Fibroblast of skin of back (primary cell): ENCODE results near the gene KCNF1.

Experiments used
- DNase-seq: peaks from one replicate; pipeline ENCODE4 v3.0.0-alpha.2; 2013

The KCNF1 gene

GRCh38 chr2:10880586-10881321, 31.0 kb upstream of the KCNF1 start:
- DNase-seq: no peak

GRCh38 chr2:10882568-10882967, 29.2 kb upstream of the KCNF1 start:
- no peak for DNase-seq

- no peak for DNase-seq
These were observed 28.7 kb upstream of the KCNF1 start for GRCh38 chr2:10883066-10883465.

GRCh38 chr2:10883801-10884478, 27.8 kb upstream of the KCNF1 start:
- no peak for DNase-seq

GRCh38 chr2:10884574-10884975, 27.2 kb upstream of the KCNF1 start:
- DNase-seq: no peak

GRCh38 chr2:10885094-10885860, 26.5 kb upstream of the KCNF1 start:
- no peak for DNase-seq

- DNase-seq: no peak
These were observed 24.3 kb upstream of the KCNF1 start for GRCh38 chr2:10887476-10887875.

GRCh38 chr2:10889651-10890215, 22.0 kb upstream of the KCNF1 start:
- DNase-seq: no peak

GRCh38 chr2:10890706-10891270, 20.9 kb upstream of the KCNF1 start:
- DNase-seq: no peak

GRCh38 chr2:10891390-10891789, 20.3 kb upstream of the KCNF1 start:
- DNase-seq: no peak

GRCh38 chr2:10891848-10892247, 19.9 kb upstream of the KCNF1 start:
- no peak for DNase-seq

GRCh38 chr2:10892316-10892715, 19.4 kb upstream of the KCNF1 start:
- no peak for DNase-seq

GRCh38 chr2:10892796-10893350, 18.9 kb upstream of the KCNF1 start:
- DNase-seq: no peak

- no peak for DNase-seq
These were observed 17.3 kb upstream of the KCNF1 start for GRCh38 chr2:10894264-10894935.

GRCh38 chr2:10895231-10895630, 16.5 kb upstream of the KCNF1 start:
- DNase-seq: no peak

- no peak for DNase-seq
These were observed 13.8 kb upstream of the KCNF1 start for GRCh38 chr2:10897956-10898355.

- DNase-seq: no peak
These were observed 11.3 kb upstream of the KCNF1 start for GRCh38 chr2:10900216-10901109.

GRCh38 chr2:10901160-10901939, 10.4 kb upstream of the KCNF1 start:
- DNase-seq: no peak

- no peak for DNase-seq
These were observed 7.9 kb upstream of the KCNF1 start for GRCh38 chr2:10903861-10904210.

- DNase-seq: no peak
These were observed 7.3 kb upstream of the KCNF1 start for GRCh38 chr2:10904455-10904854.
